Measurements from ENCODE around the gene SHISA6.

The SHISA6 gene

DNA sequence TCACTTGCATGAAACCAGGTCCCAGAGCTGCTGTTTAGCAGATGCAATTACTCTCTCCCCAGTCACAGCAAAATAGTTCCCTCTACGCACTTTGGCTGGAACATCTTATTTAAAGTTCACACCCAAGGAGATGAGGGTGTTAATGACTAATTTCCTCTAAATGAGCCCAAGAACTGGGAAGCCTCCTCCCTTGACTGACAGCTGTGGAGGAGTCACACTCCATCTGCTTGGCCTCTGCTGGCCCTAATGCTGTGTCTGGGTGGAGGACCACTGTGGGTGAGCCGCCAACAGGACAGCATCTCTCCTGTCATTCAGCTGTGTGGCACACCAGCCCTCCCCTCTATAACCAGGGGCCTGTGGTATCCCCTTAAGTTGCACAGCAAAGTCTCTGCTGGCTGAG lies 115.4 kb downstream of the SHISA6 start:
- no peak for DNase-seq

DNA sequence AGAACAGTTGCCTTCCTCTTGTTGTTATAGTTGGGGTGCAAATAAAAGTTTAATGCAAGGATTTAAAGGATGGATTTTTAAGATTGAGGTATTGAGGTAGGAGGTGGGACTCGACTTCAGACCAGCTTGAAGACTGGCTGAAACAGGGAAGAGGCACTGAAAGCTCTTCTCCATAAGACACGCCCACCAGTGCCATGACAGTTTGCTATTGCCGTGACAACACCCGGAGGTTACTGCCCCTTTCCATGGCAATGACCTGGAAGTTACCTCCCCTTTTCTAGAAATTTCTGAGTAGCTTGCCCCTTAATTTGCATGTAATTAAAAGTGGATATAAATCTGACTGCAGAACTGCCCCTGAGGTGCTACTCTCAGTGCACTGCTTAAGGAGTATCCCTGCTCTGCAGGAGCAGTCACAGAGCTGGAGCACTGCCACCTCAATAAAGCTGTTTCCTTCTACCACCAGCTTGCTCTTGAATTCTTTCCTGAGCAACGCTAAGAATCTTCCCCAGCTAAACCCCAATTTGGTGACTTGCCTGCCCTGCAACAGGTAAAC lies 122.6 kb downstream of the SHISA6 start:
- no peak for DNase-seq

DNA sequence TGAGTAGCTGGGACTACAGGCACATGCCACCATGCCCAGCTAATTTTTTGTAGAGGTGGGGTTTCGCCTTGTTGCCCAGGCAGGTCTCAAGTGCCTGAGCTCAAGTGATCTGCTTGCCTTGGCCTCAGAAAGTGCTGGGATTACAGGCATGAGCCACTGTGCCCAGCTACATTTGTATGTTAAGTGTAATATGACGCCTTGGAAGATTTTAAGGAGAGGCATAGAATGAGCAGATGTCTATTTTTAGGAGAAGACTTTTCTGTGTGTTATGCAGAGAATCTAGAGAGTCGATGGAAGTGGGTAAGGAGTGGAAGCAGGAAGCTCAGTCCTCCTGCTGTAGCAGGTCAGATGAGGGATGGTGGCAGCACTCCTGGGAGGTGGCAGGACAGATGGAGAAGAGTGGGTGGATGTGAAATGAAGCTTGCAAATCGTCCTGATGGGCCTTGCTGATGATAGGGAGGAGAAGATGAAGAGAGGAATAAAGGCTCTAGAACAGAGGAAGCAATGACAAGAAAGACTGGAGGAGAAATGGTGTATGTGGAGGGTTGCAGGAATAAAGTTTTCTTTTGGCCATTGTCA lies 125.3 kb downstream of the SHISA6 start:
- no peak for DNase-seq

DNA sequence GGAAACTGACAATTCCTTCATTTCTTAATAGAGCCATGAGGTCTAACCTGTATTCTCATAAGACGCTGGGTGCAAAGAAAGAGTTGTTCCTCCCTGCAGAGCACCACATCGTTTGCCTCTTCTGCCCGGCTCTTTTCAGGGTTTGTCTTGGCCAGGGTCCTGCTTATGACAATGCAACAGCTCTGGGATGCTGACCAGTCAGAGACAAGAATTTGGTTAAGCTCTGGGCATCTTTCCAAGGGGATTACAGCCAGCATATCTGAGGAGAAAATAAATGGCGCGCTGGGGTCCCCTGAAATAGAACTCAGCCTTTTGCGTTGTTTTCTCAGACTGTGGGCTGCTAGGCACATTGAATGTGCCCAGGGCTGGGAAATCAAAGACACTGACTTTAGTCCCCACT lies 128.6 kb downstream of the SHISA6 start:
- DNase-seq: no peak

DNA sequence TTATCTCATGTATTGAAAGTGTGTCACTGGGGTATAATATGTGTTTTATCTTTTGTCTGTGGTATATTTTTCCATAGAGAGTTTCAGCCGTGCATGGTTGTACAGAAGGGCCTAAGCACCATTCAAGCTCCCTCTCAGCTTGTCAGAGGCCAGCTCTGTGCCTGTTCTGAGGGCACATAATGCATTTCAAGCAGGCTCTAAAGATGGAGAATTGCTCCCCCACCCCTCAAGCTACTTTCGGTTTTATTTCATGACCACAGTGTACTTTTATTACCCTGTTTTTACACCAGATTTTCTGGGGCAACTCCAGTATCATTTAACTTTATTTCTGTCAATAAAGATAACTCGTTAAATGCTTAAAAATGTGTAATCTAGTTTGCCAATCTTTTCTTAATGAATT lies 131.7 kb downstream of the SHISA6 start:
- DNase-seq: no peak

DNA sequence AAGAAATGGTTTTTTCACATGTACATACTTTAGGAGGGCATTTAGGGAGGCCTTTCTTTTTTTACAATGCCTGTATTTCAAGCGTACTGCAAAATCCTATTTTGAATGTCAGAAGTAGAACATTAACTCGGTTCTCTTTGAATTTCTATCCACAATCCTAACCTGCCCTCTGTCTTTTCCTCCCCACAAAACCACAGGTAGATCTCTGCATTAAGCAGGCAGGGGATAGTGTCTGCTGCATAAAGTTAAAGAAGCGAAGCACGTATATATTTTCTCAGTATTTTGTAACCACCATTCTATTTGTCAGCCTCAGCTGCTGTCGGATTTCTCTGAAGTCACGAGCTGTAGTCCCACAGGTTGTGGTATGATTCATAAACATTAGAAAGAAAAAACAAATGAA lies 137.5 kb downstream of the SHISA6 start:
- DNase-seq: no peak

DNA sequence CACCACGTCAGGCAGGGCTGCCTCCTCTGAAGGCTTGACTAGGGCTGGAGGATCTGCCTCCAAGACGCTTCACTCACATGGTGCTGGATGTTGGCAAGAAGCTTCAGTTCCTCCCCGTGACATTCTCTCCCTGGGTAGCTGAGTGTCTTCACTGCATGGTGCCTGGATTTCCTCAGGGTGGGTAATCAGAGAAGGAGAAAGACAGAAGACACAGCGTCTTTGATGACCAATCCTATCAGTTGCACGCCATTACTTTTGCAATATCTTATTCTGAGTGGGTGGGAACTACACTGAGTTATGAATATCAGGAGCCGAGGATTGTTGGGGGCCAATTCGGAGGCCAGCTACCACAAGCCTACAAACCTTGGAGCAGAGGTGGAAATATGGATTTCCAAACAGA lies 139.7 kb downstream of the SHISA6 start:
- no peak for DNase-seq

DNA sequence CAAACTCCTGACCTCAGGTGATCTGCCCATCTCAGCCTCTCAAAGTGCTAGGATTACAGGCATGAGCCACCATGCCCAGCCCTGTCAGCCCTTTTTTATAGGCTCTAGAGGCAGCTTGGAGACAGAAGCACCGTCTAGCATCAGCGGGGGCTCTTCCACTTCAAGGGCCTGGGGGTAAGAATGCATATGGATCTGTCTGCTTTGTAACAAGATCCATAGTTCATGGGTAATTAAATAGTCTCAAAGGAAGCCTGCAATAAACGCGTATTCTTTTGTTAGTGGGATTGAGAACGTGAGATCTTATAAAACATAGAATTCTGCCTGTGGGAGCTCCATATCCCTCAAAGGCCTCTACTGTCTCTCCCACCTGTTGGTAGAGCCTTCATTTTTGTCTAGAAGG lies 142.1 kb downstream of the SHISA6 start:
- DNase-seq: no peak

DNA sequence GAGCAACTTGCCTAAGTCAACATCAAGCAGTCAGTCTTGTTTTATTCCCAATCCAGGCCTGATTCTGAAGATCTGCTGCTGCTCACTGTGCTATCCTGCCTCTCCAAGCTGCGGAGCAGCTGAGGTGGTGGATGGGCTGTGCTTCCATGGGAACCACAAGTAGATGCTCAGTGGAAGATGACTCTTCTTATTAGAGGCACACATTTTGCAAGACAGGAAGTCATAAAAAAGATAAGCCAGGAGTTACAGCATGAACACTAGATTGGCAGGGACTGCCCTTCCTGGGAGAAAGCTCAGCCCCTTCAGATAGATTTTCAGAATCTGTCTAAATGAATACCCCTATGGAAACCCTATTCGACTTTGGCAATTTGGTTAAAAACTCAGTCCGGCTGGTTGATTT lies 143.1 kb downstream of the SHISA6 start:
- DNase-seq: no peak

DNA sequence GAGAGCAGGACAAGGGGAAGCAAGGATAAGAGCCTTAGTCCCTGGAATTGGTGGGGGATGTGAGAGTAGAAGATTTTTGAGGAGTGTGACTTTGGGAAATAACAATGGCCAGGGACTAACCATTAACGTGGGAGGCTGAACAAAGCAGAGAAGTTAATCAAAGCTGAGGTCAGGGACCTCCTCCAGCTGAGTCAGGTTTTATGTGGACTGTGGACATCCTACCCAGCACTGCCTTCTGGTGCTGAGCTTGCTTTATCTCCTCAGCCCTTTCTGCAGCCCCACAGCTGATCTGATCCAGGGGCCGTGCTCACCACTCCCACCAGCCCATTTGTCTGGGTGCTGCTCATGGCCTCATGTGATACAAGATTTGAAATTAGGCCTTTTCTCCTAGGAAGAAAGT lies 146.6 kb downstream of the SHISA6 start:
- DNase-seq: no peak

DNA sequence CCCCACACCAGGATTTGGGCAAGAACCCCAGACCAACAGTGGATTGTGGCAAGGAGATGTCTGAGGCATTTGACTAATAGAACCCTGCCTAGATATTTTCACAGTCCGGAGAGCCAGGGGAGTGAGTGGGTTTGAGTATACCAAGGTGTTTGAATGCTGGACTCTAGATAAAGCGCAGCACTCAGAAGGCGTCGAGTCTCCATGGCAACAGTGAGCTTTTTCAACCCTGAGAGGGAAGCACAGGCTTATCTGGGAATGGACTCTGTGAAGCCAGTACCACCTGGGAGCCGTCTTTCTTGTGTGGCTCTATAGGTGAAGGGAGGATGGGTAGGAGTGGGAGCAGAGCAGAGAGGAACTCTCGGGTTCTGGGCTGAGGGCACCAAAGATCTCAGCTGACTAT lies 147.0 kb downstream of the SHISA6 start:
- DNase-seq: no peak

DNA sequence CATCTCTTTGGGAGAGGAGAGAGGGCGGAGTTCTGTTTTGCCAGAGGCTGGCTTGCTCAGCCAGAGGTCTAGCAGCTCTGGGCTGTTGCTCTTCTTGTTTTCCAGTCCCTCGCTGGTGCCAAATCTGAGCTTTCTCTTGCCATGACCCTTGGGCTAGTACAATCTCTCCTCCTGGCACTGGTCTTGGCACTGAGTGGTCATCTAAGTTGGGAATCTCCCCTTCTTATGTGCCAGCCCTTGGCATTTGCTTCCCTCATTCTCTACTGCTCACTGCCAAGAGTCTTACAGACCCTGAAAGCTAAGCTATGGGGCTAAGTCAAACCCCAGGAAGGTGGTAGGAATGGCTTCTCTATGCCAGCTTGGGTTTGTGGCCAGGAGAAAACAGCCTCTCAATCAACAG lies 148.6 kb downstream of the SHISA6 start:
- DNase-seq: no peak

DNA sequence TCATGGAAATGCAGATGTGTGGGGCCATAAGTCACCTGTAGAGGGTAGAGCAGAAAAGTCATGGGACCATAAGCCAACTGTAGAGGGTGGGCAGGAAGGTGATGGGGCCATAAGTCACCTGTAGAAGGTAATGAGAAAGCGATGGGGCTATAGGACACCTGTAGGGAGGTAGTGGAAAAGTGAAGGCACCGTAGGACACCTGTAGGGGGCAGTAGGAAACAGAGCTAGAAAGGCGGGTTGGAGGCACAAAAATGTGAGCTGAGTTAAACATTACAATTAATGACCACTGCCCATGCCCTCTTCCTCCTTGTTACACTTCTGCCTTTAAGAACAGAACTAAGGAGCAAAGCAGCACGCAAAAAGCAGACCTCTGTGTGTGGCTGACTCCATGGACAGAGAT lies 150.1 kb downstream of the SHISA6 start:
- DNase-seq: no peak

DNA sequence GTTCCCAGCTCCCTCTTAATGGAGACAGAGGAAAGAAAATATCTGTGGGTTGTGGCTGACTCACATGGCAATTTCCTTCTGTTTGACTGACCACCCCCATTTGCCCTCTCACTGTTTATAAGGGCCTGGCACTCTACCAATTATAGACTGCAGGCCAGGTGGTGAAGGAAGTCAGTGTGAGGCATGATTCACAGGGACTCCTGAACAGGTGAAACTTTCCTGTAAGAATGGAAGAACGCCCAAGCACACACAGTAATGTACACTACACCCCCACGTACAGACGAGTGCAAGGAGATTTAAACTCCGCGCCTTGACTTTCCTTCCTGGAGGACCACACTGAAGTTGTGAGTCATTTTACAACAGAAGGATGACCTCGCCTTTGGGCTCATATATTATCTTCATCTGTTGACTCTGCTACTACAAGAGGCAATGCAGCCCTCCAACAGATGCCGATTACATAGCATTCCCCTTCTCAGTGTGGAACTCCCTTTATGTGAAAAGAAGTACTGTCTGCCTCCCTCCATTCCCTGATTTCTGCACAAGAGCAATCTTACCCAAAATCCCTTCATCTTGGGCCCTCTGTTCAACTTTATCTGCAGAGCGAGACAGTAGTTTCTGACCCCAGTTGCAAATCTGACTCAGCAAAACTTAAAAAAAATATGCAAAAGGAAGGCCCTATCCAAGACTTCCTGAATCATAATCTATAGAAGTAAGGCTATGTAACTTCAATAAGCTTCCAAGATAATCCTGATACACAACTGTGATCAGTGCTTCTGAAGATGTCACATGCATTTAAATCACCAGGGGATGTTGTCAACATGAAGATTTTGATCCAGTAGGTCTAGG lies 163.6 kb downstream of the SHISA6 start:
- DNase-seq: no peak

DNA sequence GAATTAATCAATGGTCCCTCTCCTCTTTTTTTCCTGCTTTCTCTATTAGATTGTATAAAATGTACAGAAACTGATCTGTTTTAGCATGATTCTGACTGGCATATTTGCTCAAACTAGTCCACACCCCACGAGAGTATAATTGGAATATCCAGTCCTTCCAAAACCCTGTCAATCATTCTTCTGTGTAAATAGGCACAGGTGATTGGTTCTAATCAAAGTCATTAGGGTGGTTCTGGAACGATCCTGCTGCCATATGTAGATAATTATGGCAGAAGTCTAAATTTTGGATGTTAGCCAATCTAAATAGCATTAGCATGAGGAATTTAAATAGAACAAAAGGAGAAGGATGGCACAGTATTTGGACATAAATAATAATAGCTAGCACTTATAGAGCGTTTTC lies 165.7 kb downstream of the SHISA6 start:
- DNase-seq: no peak

DNA sequence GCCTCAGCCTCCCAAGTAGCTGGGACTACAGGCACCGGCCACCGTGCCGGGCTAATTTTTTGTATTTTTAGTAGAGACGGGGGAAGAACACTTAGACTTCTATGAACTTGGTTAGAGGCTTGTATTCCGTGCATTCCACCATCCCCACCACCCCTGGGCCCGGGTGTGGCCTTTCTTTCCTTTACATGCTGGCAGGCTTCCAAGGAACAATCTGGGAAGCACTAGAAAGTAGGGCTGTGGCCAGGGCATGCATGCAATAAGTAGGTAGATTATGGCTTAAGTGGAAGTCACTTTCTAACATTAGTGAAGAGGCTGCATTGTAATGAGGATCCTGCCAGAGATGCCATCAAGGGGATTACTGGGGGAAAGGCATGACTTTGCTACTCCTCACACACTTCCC lies 171.6 kb downstream of the SHISA6 start:
- no peak for DNase-seq

DNA sequence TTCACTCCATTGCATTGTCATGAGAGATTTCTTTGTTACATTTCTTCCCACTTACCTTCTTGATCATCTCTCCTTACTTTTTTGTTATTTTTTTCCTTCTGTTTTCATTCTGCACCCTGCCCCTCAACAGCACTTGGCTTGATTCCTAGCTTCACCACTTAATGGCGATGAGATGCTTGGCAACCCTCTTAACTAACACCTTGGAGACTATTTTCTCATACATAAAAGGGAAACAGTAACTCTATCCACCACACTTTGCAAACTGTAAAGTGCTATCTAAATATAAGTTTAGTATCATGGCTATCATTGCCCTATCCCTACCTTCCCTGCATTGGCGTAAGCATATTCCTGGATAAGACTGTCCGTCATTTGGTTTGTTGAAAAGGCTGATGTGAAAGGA lies 177.3 kb downstream of the SHISA6 start:
- DNase-seq: no peak

DNA sequence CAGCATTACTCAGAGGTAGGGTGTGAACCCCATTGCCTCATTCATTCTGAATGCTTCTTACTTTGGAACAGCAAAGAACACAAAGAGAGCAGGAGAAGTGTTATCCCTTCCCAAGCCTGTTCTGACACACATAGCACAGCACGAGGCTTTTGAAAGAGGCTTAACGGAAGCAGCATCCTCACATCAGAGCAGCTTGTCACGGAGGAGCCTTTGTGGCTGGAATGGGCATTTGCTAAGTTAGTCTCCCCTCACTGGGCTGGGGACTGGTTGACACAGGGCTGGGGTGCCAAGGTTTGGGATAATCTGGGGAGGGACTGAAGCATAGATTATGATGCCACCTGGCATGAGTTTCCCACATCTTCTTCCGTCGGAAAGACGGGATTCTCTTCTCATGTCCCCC lies 189.7 kb downstream of the SHISA6 start:
- DNase-seq: no peak

DNA sequence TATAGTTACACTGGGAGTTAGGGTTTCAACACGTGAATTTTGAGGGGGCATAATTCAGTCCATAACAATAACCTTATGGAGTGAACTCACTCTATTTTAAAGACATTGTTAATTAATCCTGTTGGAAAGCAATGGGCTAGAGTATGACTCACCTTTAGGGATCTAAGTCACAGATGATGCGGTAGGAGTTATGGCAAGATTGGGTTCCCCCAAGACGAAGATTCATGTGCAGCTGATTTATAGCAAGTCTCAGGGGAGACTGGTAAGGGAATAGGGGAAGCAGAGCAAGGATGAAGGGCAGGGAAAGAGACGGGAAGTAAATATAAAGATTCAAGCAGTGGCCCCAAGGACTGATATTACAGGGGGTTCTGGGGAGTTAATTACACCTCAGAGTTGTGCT lies 197.7 kb downstream of the SHISA6 start:
- no peak for DNase-seq

DNA sequence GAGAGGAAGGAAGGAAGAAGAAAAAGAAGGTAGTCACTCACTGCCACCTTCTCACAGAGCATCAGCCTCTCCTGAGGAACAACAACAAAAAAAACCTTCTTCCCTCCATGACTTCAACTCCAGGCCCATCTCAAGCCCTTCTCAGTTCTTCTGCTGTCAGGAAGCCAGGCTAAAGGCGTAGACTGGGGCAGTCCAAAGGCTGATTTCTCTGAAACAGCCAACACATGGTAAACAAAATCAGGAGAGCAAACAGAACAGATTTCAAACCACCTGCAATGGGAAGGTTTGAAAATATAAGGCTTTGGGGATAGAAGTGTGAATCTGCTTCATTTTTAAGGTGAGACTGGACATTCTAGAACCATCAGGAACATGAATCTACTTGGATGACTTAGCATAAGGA lies 200.0 kb downstream of the SHISA6 start:
- no peak for DNase-seq

DNA sequence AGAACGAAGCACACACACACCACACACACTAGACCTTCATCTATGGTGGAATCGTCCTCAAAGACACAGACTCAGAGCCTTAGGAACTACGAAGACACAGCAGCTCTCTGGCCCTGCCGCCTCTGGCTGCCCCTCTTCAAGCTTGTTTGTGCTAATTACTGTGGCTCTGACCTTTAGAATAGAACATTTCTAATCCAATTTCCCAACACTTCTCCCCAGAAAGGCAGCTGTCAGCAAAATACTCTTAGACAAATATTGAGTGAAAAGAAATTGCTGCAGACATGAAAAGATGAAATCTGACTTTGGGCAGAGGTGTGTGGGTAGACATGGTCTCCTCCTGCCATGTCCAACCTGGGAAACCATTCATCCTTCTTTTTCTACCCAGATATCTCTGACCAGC lies 205.3 kb downstream of the SHISA6 start:
- no peak for DNase-seq

DNA sequence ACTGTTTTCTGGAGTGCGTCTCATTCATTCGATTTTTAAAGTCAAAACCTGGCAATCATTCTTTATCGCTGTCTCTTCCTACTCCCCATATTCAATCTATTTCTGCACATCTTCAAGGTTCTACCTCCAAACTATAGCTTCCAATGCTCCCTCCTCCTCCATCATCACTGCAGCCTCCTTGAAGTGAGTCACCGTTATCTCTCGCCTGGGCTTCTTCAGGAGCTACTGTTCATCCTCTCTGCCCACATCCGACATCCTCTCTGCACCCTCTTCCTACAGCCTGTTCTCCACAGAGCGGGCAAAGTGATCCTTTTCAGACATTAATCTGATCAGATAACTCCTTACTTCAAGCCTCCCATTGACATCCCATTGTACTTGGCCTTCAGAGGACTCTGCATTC lies 213.1 kb downstream of the SHISA6 start:
- no peak for DNase-seq

DNA sequence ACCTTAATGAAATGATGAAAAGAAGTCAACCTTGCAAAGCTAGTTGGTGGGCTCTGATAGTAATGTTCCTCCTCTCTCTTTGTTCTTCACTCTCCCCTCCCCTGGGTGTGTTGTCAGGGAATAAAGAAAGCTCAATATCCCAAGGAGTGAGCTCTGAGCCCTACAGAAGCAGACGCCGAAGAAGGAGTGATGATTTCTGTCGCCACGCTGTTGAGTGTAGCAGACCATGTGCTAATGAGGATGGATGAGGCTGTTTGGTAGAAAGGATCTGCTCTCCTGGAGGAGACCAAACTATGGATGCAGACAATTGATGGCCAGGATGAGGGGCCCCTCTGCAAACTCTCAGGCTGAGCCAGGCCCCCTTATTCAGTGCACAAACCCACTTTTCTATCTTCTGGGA lies 217.3 kb downstream of the SHISA6 start:
- DNase-seq: no peak

DNA sequence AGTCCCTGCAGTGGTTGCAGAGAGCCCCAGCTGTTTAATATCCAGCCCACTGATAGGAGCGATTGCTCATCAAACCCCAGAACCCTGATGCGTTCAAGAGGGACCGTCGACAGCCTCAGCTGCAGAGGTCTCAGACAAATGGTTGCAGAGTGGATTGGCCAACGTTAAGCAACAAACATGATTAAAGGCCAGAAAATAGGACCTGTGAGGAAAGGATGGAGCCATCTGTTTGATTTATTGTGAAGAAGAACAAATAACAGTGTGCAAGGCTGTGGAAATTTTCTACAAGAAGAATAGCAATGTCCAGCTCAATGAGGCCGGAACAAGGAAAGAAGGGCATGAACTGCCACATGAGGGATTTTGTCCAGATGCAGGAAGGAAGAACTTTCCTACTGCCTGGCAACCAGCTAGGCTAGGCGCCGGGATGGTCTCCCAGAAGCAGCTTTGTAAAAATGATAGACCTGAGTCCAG lies 218.9 kb downstream of the SHISA6 start:
- no peak for DNase-seq

All from DMS79 (cell line).